K562 (cell line): ENCODE data around the gene PPOX. TPM values are rescaled to one million over a fixed set of nuclear protein-coding genes. Genes with fewer than 3 reads are reported as not detected.

Experiments used
- CREB5 ChIP-seq: fragments of 250-450 bp; sonication (Bioruptor Pico); IDR thresholded peaks from 2 replicates; pipeline ENCODE4 v1.5.0; 2020; ENCODE audit warnings: mild to moderate bottlenecking
- CTCFL ChIP-seq: IDR thresholded peaks from 2 replicates; pipeline ENCODE4 v1.6.1; 2011; ENCODE audit warnings: borderline replicate concordance, low read depth, mild to moderate bottlenecking, moderate library complexity, low read length; ENCODE audit not compliant: insufficient read depth, poor library complexity, severe bottlenecking
- ETV5 ChIP-seq: sonication (generic); formaldehyde crosslinking; IDR thresholded peaks from 2 replicates; pipeline ENCODE4 v1.4.0; 2020; ENCODE audit warnings: low read depth, mild to moderate bottlenecking, missing genetic modification reagents
- FOXP1 ChIP-seq: sonication (generic); formaldehyde crosslinking; IDR thresholded peaks from 2 replicates; pipeline ENCODE4 v1.8.0; 2022; ENCODE audit warnings: mild to moderate bottlenecking, missing genetic modification reagents
- GATAD2B ChIP-seq: fragments of 450-650 bp; IDR thresholded peaks from 2 replicates; pipeline ENCODE4 v1.6.1; 2017; ENCODE audit warnings: mild to moderate bottlenecking, borderline replicate concordance
- ID3 ChIP-seq, 2 experiments: fragments of 250-450 bp in 1 of 2; fragments of 450-650 bp in 1 of 2; sonication (Bioruptor Pico) in 1 of 2; IDR thresholded peaks; 2 replicates each; pipeline versions ENCODE4 v1.6.1 to v1.8.0; 2016 to 2021; ENCODE audit warnings: mild to moderate bottlenecking in 2 of 2, moderate library complexity in 2 of 2, missing compliant biosample characterization in 1 of 2, missing genetic modification characterization in 1 of 2
- KAT8 ChIP-seq: fragments of 450-650 bp; IDR thresholded peaks from 2 replicates; pipeline ENCODE4 v1.6.1; 2016; ENCODE audit warnings: low read depth, mild to moderate bottlenecking
- KLF6 ChIP-seq: fragments of 250-450 bp; sonication (Bioruptor Pico); IDR thresholded peaks from 2 replicates; pipeline ENCODE4 v1.4.0; 2020; ENCODE audit warnings: mild to moderate bottlenecking, moderate library complexity, borderline replicate concordance
- MXD1 ChIP-seq: fragments of 250-450 bp; sonication (Bioruptor Pico); IDR thresholded peaks from 2 replicates; pipeline ENCODE4 v1.8.0; 2021; ENCODE audit warnings: borderline replicate concordance, mild to moderate bottlenecking, moderate library complexity; ENCODE audit not compliant: poor library complexity, severe bottlenecking
- POLR2H ChIP-seq: IDR thresholded peaks from 2 replicates; pipeline ENCODE4 v1.6.1; 2016; ENCODE audit warnings: missing genetic modification characterization, low read depth, mild to moderate bottlenecking, control low read depth, missing compliant biosample characterization, moderate library complexity
- SMAD4 ChIP-seq: fragments of 250-450 bp; sonication (Bioruptor Pico); conservative IDR thresholded peaks from 2 replicates; pipeline ENCODE4 v1.8.0; 2021; ENCODE audit warnings: inconsistent platforms, mild to moderate bottlenecking, moderate library complexity
- TAF7 ChIP-seq: fragments of 450-650 bp; IDR thresholded peaks from 2 replicates; pipeline ENCODE4 v1.6.1; 2016; ENCODE audit warnings: missing genetic modification characterization, missing compliant biosample characterization
- TAF9B ChIP-seq: fragments of 450-650 bp; IDR thresholded peaks from 2 replicates; pipeline ENCODE4 v1.6.1; 2018; ENCODE audit warnings: mild to moderate bottlenecking; ENCODE audit not compliant: partially characterized antibody
- TFE3 ChIP-seq: fragments of 450-650 bp; formaldehyde crosslinking; IDR thresholded peaks from 2 replicates; pipeline ENCODE4 v1.4.0; 2020; ENCODE audit warnings: mild to moderate bottlenecking, mixed read lengths
- TSC22D4 ChIP-seq: fragments of 450-650 bp; IDR thresholded peaks from 2 replicates; pipeline ENCODE4 v1.6.1; 2016; ENCODE audit warnings: missing genetic modification characterization, missing biosample characterization, control low read depth
- YY1 ChIP-seq, 3 experiments: IDR thresholded peaks; 2 replicates each; pipeline ENCODE4 v1.6.1; 2011; ENCODE audit warnings: low read length in 2 of 3, mild to moderate bottlenecking in 2 of 3, moderate library complexity in 2 of 3, borderline replicate concordance in 1 of 3, control low read depth in 1 of 3, low read depth in 1 of 3; ENCODE audit not compliant: insufficient read depth in 3 of 3, insufficient replicate concordance in 2 of 3, control insufficient read depth in 1 of 3, insufficient read length in 1 of 3; ENCODE audit errors: extremely low read depth in 1 of 3
- ZFP30 ChIP-seq: fragments of 250-450 bp; sonication (Bioruptor Pico); IDR thresholded peaks from 2 replicates; pipeline ENCODE4 v1.8.0; 2022; ENCODE audit warnings: moderate library complexity, mild to moderate bottlenecking, inconsistent platforms, borderline replicate concordance
- ZNF263 ChIP-seq: sonication (generic); formaldehyde crosslinking; IDR thresholded peaks from 2 replicates; pipeline ENCODE4 v1.8.0; 2022; ENCODE audit warnings: mild to moderate bottlenecking, missing genetic modification reagents, borderline replicate concordance
- polyA plus RNA-seq, 8 experiments: library from polyadenylated mRNA; depleted of rRNA in 4 of 8; stranded (reverse) in 5 of 8; unstranded in 3 of 8; fragments of >200 nt; fragmentation: Nextera tagmentation in 2 of 8; fragmentation: Illumina TruSeq in 1 of 8; extraction: Ambion mirVana in 2 of 8; extraction: Trizol in 1 of 8; gene quantifications; 2 replicates each; pipeline versions ENCODE4 v1.2.1 to v1.2.3, GENCODE V29; 2011 to 2014; ENCODE audit warnings: inconsistent platforms in 1 of 8, missing spikeins in 1 of 8
- total RNA-seq, 7 experiments: library from RNA; depleted of rRNA in 6 of 7; stranded (reverse); fragments of >200 nt in 6 of 7; fragmentation: Illumina TruSeq in 2 of 7; extraction: Trizol in 2 of 7; gene quantifications; 2 replicates each; pipeline versions ENCODE4 v1.2.1 to v1.2.3, GENCODE V29; 2011 to 2021; ENCODE audit warnings: low replicate concordance in 1 of 7

Gene PPOX
- total and polyA plus RNA-seq, 9 of the 15 experiments (the other 6 are each of a cell fraction or from before 2014, with no cell fraction given) = 17.0 to 57.1 (median 38.9) TPM

- TF ChIP-seq POLR2H = peak; percentile 81
- TF ChIP-seq KAT8 = peak; percentile 75; the same call in 1 of the 2 replicates
- TF ChIP-seq KLF6 (CRISPR knock-in tag) = peak; percentile 50; the same call in 1 of the 2 replicates
- TF ChIP-seq TAF7 = peak; percentile 97
- TF ChIP-seq ID3 (CRISPR knock-in tag; IDR thresholded peaks at IDR 0.05) = no peak
- no peak for TF ChIP-seq ID3 (tag; IDR thresholded peaks at IDR 0.05)
- no peak for TF ChIP-seq ZNF263 (CRISPR knock-in tag)
- peak; percentile 92 for TF ChIP-seq ETV5 (CRISPR knock-in tag)
- peak; percentile 87 for TF ChIP-seq CTCFL
- no peak for TF ChIP-seq CREB5 (CRISPR knock-in tag)
- TF ChIP-seq TAF9B = peak; percentile 98
- TF ChIP-seq TFE3 (CRISPR knock-in tag) = no peak
- TF ChIP-seq YY1 (IDR thresholded peaks at IDR 0.05; ENCODE audit: borderline replicate concordance in 1 of 3, control insufficient read depth in 1 of 3, extremely low read depth in 1 of 3, insufficient read depth in 3 of 3, insufficient read length in 1 of 3, insufficient replicate concordance in 2 of 3, low read depth in 1 of 3, low read length in 2 of 3) = peak; percentile 99 to 100 (median 100)
- TF ChIP-seq ZFP30 = no peak
- no peak for TF ChIP-seq TSC22D4 (tag)
- TF ChIP-seq SMAD4 (CRISPR knock-in tag) = peak; percentile 8
- TF ChIP-seq FOXP1 = peak; percentile 85
- TF ChIP-seq GATAD2B = peak; percentile 58; the same call in 1 of the 2 replicates
- TF ChIP-seq MXD1 (CRISPR knock-in tag) = no peak
Observed at GRCh38 chr1:161201836-161202712, 35.8 kb downstream of the PPOX start, which contains the start of gene NDUFS2 (continued).
